SJSA1 (cell line): Measurements from ENCODE around the gene ZNF467. TPM values are rescaled to one million over a fixed set of nuclear protein-coding genes. Genes with fewer than 3 reads are reported as not detected.

Source experiments
- DNase-seq, 2 experiments: peaks; one replicate each; pipeline ENCODE4 v3.0.0-alpha.2; 2015 to 2020; ENCODE audit warnings: low spot score in 2 of 2, low read depth in 1 of 2
- H3K27ac ChIP-seq: fragments of 250-450 bp; sonication (Bioruptor Pico); 2 replicates; pipeline ENCODE4 v1.5.1; 2020; ENCODE audit warnings: mild to moderate bottlenecking, moderate library complexity
- H3K27me3 ChIP-seq: fragments of 250-450 bp; sonication (Bioruptor Pico); replicated peaks from 2 replicates; pipeline ENCODE4 v1.5.1; 2020; ENCODE audit warnings: mild to moderate bottlenecking, moderate library complexity
- H3K36me3 ChIP-seq: fragments of 250-450 bp; sonication (Bioruptor Pico); 2 replicates; pipeline ENCODE4 v1.5.1; 2020; ENCODE audit warnings: mild to moderate bottlenecking
- H3K4me1 ChIP-seq: fragments of 250-450 bp; sonication (Bioruptor Pico); replicated peaks from 2 replicates; pipeline ENCODE4 v1.6.1; 2021; ENCODE audit warnings: mild to moderate bottlenecking
- H3K4me3 ChIP-seq: fragments of 250-450 bp; sonication (Bioruptor Pico); 2 replicates; pipeline ENCODE4 v1.5.1; 2020; ENCODE audit warnings: mild to moderate bottlenecking
- H3K9me3 ChIP-seq: fragments of 250-450 bp; sonication (Bioruptor Pico); replicated peaks from 2 replicates; pipeline ENCODE4 v1.5.1; 2020; ENCODE audit warnings: mild to moderate bottlenecking
- total RNA-seq: library from RNA; depleted of rRNA; stranded (reverse); fragments of >200 nt; shearing (Covaris generic); gene quantifications from 2 replicates; pipeline ENCODE4 v1.2.3, GENCODE V29; 2014

ZNF467 gene
- total RNA-seq, 1 experiment from 2014 or later = not detected

GRCh38 chr7:149788300-149788851, 15.0 kb upstream of the ZNF467 start:
- Histone ChIP-seq H3K27me3 (peaks cover 73% of the 10 kb centered on the region), H3K4me3 (no peak overlapping the region), H3K4me1 (no peaks in the 10 kb centered on the region), H3K9me3 (no peaks in the 10 kb centered on the region), H3K36me3 (no peaks in the 10 kb centered on the region), H3K27ac (no peak overlapping the region)
- DNase-seq = no peak

DNA sequence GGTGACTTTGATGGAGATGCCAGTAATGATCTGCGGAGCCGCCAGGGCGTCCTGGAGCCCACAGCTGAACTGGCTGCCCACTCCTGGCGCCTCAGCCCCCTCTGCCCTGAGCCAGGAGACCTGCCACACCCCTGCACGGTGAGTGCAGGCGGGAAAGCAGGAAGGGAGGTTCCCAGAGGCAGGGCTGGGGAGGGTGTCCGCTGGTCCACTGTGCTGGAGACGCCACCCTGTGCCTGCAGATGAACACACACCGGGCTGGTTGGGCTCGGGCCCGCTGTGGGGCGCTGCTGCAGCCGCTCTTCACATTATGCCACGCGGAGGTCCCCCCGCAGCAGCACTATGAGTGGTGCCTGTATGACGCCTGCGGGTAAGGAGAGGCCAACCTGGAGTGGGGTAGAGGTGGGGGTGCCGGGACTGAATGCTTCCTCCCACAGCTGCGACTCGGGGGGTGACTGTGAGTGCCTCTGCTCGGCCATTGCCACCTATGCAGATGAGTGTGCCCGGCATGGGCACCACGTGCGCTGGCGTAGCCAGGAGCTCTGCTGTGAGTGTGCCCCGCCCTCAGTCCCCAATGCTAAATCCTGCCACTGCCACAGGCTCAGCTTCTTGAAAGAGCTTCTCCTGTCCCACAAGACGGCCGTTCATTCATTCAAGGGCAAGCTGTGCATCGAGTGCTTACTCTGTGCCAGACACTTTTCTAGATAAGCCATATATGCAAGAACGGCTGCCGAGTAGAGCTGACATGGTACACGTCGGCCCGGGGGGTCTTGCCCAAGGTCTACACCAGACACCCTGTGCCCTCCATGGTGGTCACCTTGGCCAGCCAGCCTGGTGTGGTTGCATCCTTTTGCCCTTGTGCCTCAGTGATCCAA, 14.3 kb upstream of the ZNF467 start:
- H3K27ac ChIP-seq = no peak overlapping the region
- H3K4me3 ChIP-seq = no peak overlapping the region
- H3K4me1 ChIP-seq = no peaks in the 10 kb centered on the region
- peaks cover 70% of the 10 kb centered on the region for H3K27me3 ChIP-seq
- no peaks in the 10 kb centered on the region for H3K9me3 ChIP-seq
- DNase-seq = no peak
- no peaks in the 10 kb centered on the region for H3K36me3 ChIP-seq

DNA sequence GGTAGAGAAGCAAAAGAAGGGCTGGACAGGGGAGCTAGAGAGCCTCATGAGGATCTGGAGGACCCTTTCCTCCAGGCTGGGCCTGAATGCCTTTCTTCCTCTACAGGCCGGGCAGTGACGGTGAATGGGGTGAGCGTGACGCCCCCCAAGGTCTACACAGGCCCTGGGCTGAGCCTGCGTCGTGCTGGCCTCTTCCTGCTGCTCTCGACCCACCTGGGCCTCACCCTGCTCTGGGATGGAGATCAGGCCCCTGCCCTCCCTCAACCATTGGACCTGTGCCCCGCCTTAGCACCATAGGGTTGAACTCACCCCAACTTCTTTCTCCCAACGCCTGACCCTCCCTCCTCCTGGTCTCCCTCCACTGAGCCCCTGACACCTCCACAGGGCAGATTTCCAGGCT, 12.6 kb upstream of the ZNF467 start:
- Histone ChIP-seq H3K27me3 (peaks cover 69% of the 10 kb centered on the region), H3K4me1 (no peaks in the 10 kb centered on the region), H3K36me3 (no peaks in the 10 kb centered on the region), H3K4me3 (no peak overlapping the region), H3K27ac (no peak overlapping the region), H3K9me3 (no peaks in the 10 kb centered on the region)
- DNase-seq = no peak

GRCh38 chr7:149785402-149785801, 12.0 kb upstream of the ZNF467 start:
- no peak for DNase-seq
- no peaks in the 10 kb centered on the region for H3K36me3 ChIP-seq

DNA sequence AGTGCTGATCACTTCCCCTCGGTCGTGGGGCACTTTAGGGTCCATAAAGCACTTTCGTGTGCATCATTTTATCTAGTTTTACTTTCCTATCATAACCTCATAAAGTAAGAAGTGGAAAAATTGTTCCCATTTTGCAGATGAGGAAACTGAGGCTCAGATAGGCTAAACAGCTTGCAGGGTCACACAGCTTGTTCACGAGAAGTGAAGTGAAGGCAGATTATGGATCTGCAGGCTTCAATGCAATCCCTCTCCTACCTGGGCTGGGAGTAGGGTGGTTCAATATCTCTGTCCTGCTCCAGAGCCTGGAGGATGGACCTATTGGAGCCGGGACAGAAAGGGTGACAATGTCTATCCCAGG, 10.8 kb upstream of the ZNF467 start:
- DNase-seq = no peak
- Histone ChIP-seq H3K27me3 (peaks cover 62% of the 10 kb centered on the region), H3K9me3 (no peaks in the 10 kb centered on the region), H3K36me3 (no peaks in the 10 kb centered on the region), H3K27ac (no peak overlapping the region), H3K4me1 (no peaks in the 10 kb centered on the region), H3K4me3 (no peak overlapping the region)

More at GRCh38 chr7:149785402-149785801, 12.0 kb upstream of the ZNF467 start:
- H3K9me3 ChIP-seq = no peaks in the 10 kb centered on the region
- no peak overlapping the region for H3K27ac ChIP-seq
- H3K4me1 ChIP-seq = no peaks in the 10 kb centered on the region
- no peak overlapping the region for H3K4me3 ChIP-seq
- peaks cover 66% of the 10 kb centered on the region for H3K27me3 ChIP-seq

DNA sequence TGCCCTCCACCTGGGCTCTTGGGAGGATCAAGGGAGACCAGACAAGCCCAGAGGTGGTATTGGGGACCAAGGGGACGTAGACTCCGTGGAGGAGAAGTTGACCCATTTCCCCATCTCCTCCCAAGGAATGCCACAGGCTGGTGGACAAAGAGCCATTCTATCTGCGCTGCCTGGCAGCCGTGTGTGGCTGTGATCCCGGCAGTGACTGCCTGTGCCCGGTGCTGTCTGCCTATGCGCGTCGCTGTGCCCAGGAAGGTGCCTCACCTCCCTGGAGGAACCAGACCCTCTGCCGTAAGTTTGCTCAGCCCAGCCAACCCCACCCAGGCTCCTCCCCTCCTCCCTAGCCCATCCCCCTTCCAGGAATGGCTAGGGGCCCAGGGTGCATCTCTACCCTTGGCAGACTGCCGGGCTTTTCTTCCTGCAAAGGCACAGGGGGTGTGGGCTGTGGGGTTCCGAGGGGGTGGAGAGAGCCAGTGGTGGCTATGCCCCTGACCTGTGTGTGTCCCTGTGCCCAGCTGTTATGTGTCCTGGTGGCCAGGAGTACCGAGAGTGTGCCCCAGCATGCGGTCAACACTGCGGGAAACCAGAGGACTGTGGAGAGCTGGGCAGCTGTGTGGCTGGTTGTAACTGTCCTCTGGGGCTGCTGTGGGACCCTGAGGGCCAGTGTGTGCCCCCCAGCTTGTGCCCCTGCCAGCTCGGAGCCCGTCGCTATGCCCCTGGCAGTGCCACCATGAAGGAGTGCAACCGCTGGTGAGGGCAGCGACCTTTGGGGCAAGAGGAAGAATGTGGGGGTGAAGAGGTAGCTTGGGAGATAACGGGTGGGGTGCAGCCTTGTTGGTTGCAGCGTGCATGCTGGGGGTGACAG, 10.2 kb upstream of the ZNF467 start:
- no peak for DNase-seq
- Histone ChIP-seq H3K27ac (no peak overlapping the region), H3K27me3 (peaks cover 60% of the 10 kb centered on the region), H3K4me1 (no peaks in the 10 kb centered on the region), H3K9me3 (no peaks in the 10 kb centered on the region), H3K4me3 (no peak overlapping the region), H3K36me3 (no peaks in the 10 kb centered on the region)

DNA sequence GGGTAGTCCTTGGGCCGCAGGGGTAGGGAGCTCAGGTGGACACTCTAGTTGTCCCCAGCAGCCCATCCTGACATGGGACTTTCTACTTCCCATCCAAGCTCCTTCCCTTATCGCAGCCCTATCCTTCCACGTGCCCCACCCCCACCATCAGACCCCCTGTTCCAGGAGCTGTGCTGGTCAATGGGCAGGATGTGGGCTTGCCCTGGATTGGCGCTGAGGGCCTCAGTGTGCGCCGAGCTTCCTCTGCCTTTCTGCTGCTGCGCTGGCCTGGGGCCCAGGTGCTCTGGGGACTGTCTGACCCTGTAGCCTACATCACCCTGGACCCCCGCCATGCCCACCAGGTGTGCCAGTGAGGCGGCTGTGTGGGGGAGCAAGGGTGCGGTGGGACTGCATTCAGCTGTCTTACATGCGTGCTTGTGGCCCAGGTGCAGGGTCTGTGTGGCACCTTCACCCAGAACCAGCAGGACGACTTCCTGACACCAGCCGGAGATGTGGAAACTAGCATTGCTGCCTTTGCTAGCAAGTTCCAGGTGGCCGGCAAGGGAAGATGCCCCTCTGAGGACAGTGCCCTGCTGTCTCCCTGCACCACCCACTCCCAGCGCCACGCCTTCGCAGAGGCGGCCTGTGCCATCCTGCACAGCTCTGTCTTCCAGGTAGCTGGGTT, 9.4 kb upstream of the ZNF467 start:
- no peak for DNase-seq
- Histone ChIP-seq H3K9me3 (no peaks in the 10 kb centered on the region), H3K27me3 (peaks cover 60% of the 10 kb centered on the region), H3K4me3 (no peak overlapping the region), H3K4me1 (no peaks in the 10 kb centered on the region), H3K27ac (no peak overlapping the region), H3K36me3 (no peaks in the 10 kb centered on the region)

DNA sequence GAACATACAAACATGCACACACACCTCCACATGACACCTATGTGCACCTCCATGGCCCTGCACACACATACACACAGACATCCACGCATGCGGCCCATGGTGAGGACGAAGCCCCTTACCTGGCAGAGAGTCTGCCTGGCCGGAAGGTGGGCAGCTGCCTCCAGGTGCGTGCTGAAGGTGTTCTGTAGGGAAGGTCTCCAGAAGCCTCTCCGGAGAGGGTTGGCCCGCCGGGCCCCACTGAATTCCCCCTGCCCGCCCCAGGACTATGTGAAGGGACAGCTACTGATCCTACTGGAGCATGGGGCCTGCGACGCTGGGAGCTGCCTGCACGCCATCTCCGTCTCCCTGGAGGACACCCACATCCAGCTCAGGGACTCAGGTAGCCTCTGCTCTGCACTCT, 8.5 kb upstream of the ZNF467 start:
- Histone ChIP-seq H3K4me1 (no peaks in the 10 kb centered on the region), H3K9me3 (no peaks in the 10 kb centered on the region), H3K27ac (no peak overlapping the region), H3K36me3 (no peaks in the 10 kb centered on the region), H3K27me3 (peaks cover 58% of the 10 kb centered on the region), H3K4me3 (no peak overlapping the region)
- no peak for DNase-seq

- Histone ChIP-seq H3K36me3 (no peaks in the 10 kb centered on the region), H3K4me3 (no peak overlapping the region), H3K4me1 (no peaks in the 10 kb centered on the region), H3K9me3 (no peaks in the 10 kb centered on the region), H3K27ac (no peak overlapping the region), H3K27me3 (peaks cover 56% of the 10 kb centered on the region)
- DNase-seq = no peak
These were observed 7.4 kb upstream of the ZNF467 start for GRCh38 chr7:149780636-149781419.

GRCh38 chr7:149780056-149780455, 6.7 kb upstream of the ZNF467 start:
- H3K36me3 ChIP-seq = no peaks in the 10 kb centered on the region
- peaks cover 63% of the 10 kb centered on the region for H3K27me3 ChIP-seq
- H3K27ac ChIP-seq = no peak overlapping the region
- no peak overlapping the region for H3K4me3 ChIP-seq
- no peaks in the 10 kb centered on the region for H3K4me1 ChIP-seq
- H3K9me3 ChIP-seq = no peaks in the 10 kb centered on the region
- DNase-seq = no peak

DNA sequence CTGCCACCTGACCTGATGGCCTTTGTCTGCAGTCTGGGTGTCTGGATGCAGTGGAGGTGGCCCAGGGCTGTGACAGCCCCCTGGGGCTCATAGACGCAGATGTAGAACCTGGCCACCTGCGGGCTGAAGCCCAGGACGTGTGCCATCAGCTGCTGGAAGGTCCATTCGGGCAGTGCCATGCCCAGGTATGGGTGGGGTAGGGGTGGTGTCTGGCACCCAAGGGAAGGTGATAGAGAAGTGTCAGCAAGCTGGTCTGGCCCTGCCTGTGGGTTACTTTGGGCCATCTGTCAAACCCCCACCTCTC, 6.1 kb upstream of the ZNF467 start:
- H3K36me3 ChIP-seq = no peaks in the 10 kb centered on the region
- no peaks in the 10 kb centered on the region for H3K9me3 ChIP-seq
- no peak overlapping the region for H3K27ac ChIP-seq
- H3K4me1 ChIP-seq = no peaks in the 10 kb centered on the region
- no peak overlapping the region for H3K4me3 ChIP-seq
- DNase-seq = no peak
- H3K27me3 ChIP-seq = peaks cover 69% of the 10 kb centered on the region

DNA sequence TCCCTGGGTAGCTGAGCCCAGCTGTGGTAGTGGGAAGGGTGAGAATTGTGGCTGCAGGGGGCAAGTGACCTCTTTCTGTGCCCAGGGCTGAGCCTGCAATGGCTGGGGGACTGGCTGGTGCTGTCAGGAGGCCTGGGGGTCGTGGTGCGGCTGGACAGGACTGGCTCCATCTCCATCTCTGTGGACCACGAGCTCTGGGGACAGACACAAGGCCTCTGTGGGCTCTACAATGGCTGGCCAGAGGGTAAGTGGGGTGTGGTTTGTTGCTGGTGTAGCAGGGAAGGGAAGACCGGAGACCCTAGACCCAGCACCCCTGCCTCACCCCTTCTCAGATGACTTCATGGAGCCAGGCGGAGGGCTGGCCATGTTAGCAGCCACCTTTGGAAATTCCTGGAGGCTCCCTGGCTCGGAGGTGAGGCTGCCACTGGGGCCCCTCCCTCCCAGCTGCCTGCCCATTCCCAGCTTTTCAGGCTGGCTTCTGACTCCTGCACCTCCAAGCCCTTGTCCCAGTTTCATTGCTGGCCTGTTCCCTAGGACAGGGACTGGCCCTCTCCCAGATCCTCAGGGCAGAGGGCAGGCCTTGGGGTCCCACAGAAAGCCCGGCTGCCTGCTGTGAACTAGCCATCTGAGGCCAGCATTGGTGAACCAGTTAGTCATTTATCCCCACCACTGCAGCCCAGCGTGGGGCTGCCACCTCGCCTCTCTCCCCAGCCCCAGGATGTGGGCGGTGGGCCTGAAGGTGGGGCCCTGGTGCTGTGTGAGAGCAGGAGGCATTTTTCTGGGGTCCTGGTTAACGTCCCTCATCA, 5.5 kb upstream of the ZNF467 start:
- Histone ChIP-seq H3K27ac (no peak overlapping the region), H3K4me3 (no peak overlapping the region), H3K9me3 (no peaks in the 10 kb centered on the region), H3K27me3 (peaks cover 73% of the 10 kb centered on the region), H3K36me3 (no peaks in the 10 kb centered on the region), H3K4me1 (no peaks in the 10 kb centered on the region)
- DNase-seq = no peak

DNA sequence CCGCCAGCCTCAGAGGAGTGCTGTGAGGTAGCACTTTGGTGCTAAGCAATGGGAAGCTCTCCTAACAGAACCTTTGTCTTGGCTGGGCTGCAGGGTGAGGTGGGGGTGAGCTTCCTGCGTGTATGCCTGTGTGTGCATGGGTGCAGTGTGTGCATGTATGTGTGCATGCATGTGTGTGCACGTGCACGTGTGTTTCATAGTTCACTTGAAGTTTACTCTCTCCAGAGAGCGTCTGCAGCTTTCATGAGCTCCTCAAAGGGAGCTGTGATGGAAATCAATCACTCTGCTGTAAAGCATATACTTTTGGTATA, 4.9 kb upstream of the ZNF467 start:
- Histone ChIP-seq H3K27me3 (peaks cover 69% of the 10 kb centered on the region), H3K36me3 (no peaks in the 10 kb centered on the region), H3K27ac (no peak overlapping the region), H3K4me3 (no peak overlapping the region), H3K9me3 (no peaks in the 10 kb centered on the region), H3K4me1 (no peaks in the 10 kb centered on the region)
- no peak for DNase-seq
